Panc1 (cell line): Measurements from ENCODE around the gene PLD1. TPM values are rescaled to one million over a fixed set of nuclear protein-coding genes. Genes with fewer than 3 reads are reported as not detected.

Source experiments
- ATAC-seq: fragments of 200-7000 bp; cut with Tn5 transposase; 2 replicates; pipeline ENCODE4 v1.9.1; 2020; ENCODE audit warnings: mild to moderate bottlenecking, moderate library complexity
- BruUV-seq: library from RNA; stranded (reverse); fragments of 400-500 nt; replicated peaks from 2 replicates; lab custom pipeline; 2021; lab: Mats Ljungman, UMichigan
- CTCF ChIA-PET: fragments of 300-600 bp; sonication (Branson Sonifier 250); formaldehyde crosslinking; loops from one replicate; lab custom pipeline; 2022; ENCODE audit warnings: antibody characterized with exemption; lab: Charles Lee
- POLR2A ChIA-PET: fragments of 300-600 bp; sonication (Branson Sonifier 250); formaldehyde crosslinking; loops from one replicate; lab custom pipeline; 2022; ENCODE audit warnings: antibody characterized with exemption; lab: Charles Lee
- DNase-seq: peaks from one replicate; pipeline ENCODE4 v3.0.0-alpha.2; 2010; ENCODE audit warnings: low read depth, low spot score
- H3K27ac ChIP-seq: 2 replicates; pipeline ENCODE4 v1.5.1; 2011; ENCODE audit warnings: mild to moderate bottlenecking, low read length, inconsistent platforms
- H3K27me3 ChIP-seq: fragments of 200-500 bp; sonication (Bioruptor generic); 2 replicates; pipeline ENCODE4 v1.6.0; 2014; ENCODE audit warnings: low read length, inconsistent platforms; ENCODE audit not compliant: control insufficient read depth, insufficient read depth
- H3K36me3 ChIP-seq: fragments of 200-500 bp; sonication (Bioruptor generic); 2 replicates; pipeline ENCODE4 v1.5.1; 2014; ENCODE audit warnings: inconsistent platforms, mild to moderate bottlenecking, low read length, moderate library complexity; ENCODE audit not compliant: control insufficient read depth, insufficient read depth
- H3K4me1 ChIP-seq: 2 replicates; pipeline ENCODE4 v1.5.1; 2011; ENCODE audit warnings: inconsistent platforms, mild to moderate bottlenecking, low read length, moderate library complexity; ENCODE audit not compliant: control insufficient read depth, insufficient read depth
- H3K4me3 ChIP-seq, 2 experiments: 2 replicates each; pipeline ENCODE4 v1.5.1; 2011 to 2012; ENCODE audit warnings: low read depth in 2 of 2, low read length in 2 of 2, mild to moderate bottlenecking in 2 of 2, inconsistent platforms in 1 of 2, moderate library complexity in 1 of 2
- H3K9me3 ChIP-seq: fragments of 200-500 bp; sonication (Bioruptor generic); 2 replicates; pipeline ENCODE4 v1.5.1; 2014; ENCODE audit warnings: low read depth, mild to moderate bottlenecking, inconsistent platforms, low read length, moderate library complexity; ENCODE audit not compliant: control insufficient read depth, insufficient read depth
- CTCF ChIP-seq: fragments of 450-650 bp; IDR thresholded peaks from 2 replicates; pipeline ENCODE4 v1.5.1; 2017; ENCODE audit warnings: mild to moderate bottlenecking
- POLR2AphosphoS5 ChIP-seq: IDR thresholded peaks from 2 replicates; pipeline ENCODE4 v1.6.1; 2012; ENCODE audit warnings: mild to moderate bottlenecking, low read depth, low read length, moderate library complexity
- SIN3A ChIP-seq: IDR thresholded peaks from 2 replicates; pipeline ENCODE4 v1.6.1; 2012; ENCODE audit warnings: low read depth, mild to moderate bottlenecking, low read length, moderate library complexity, borderline replicate concordance; ENCODE audit not compliant: insufficient read depth
- TCF7L2 ChIP-seq: IDR thresholded peaks from 2 replicates; pipeline ENCODE4 v1.6.1; 2011; ENCODE audit warnings: mild to moderate bottlenecking, low read depth, low read length, inconsistent platforms
- in situ Hi-C: cut with HindIII; loops from 2 replicates; pipeline ENCODE4 v1.10.0; 2016; ENCODE audit warnings: low sequenced_read_pairs, low pct_unique_long_range_greater_than_20kb
- intact Hi-C: fragments of 100-400 bp; cut with micrococcal nuclease; formaldehyde crosslinking; loops from one replicate; pipeline ENCODE4 v1.10.0; 2022; ENCODE audit not compliant: unreplicated experiment
- total RNA-seq: library from RNA; stranded (reverse); gene quantifications from one replicate; pipeline ENCODE4 v1.2.1, GENCODE V29; 2021; ENCODE audit not compliant: unreplicated experiment
- TF ChIP-seq, protein P1 (sequence below), 2 experiments: IDR thresholded peaks; 2 replicates each; pipeline ENCODE4 v1.6.1; 2011 to 2012; ENCODE audit warnings: low read depth in 2 of 2, control low read depth in 1 of 2, low read length in 1 of 2, mild to moderate bottlenecking in 1 of 2, moderate library complexity in 1 of 2; ENCODE audit not compliant: insufficient read depth in 1 of 2

PLD1 gene
- total RNA-seq, 1 experiment from 2014 or later: 20.6 TPM

DNA sequence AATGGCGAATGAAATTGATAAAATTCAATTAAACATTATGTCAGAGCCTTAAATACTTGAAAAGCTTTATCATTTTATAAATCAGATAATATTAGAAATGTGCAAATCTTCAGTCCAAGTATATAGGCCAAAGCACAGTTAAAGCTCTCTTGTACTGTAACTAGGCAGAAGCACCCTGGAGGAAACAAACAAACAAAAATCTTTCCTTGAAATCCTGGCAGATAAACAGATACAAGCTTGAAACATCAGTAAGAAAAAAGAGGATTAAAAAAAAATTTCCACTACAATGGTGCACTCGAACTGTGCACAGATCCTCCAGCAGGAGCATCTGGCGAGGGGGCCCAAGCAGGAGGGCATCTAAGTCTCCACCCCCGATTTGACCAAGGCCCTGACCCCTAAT lies 166.6 kb downstream of the PLD1 start:
- H3K9me3 ChIP-seq: no peaks in the 10 kb centered on the region
- TF ChIP-seq POLR2AphosphoS5 (no peak), TCF7L2 (no peak), CTCF (no peak), SIN3A (no peak)
- TF ChIP-seq, protein P1, sequence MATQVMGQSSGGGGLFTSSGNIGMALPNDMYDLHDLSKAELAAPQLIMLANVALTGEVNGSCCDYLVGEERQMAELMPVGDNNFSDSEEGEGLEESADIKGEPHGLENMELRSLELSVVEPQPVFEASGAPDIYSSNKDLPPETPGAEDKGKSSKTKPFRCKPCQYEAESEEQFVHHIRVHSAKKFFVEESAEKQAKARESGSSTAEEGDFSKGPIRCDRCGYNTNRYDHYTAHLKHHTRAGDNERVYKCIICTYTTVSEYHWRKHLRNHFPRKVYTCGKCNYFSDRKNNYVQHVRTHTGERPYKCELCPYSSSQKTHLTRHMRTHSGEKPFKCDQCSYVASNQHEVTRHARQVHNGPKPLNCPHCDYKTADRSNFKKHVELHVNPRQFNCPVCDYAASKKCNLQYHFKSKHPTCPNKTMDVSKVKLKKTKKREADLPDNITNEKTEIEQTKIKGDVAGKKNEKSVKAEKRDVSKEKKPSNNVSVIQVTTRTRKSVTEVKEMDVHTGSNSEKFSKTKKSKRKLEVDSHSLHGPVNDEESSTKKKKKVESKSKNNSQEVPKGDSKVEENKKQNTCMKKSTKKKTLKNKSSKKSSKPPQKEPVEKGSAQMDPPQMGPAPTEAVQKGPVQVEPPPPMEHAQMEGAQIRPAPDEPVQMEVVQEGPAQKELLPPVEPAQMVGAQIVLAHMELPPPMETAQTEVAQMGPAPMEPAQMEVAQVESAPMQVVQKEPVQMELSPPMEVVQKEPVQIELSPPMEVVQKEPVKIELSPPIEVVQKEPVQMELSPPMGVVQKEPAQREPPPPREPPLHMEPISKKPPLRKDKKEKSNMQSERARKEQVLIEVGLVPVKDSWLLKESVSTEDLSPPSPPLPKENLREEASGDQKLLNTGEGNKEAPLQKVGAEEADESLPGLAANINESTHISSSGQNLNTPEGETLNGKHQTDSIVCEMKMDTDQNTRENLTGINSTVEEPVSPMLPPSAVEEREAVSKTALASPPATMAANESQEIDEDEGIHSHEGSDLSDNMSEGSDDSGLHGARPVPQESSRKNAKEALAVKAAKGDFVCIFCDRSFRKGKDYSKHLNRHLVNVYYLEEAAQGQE (IDR thresholded peaks at IDR 0.05; ENCODE audit: insufficient read depth in 1 of 2, low read depth in 2 of 2, low read length in 1 of 2): no peak
- DNase-seq (no peak), ATAC-seq (no peak)
- no peak overlapping the region for H3K27ac ChIP-seq
- H3K4me3 ChIP-seq: no peak overlapping the region
- in situ Hi-C loops (no loop called here), intact Hi-C loops (no loop called here)
- H3K4me1 ChIP-seq: peaks cover 5% of the 10 kb centered on the region; the same call in 1 of the 2 replicates
- ChIA-PET POLR2A (no interaction called here), CTCF (interaction anchor here (1.1 kb wide), 1 partner anchor 128 kb away, joined by 4 read pairs; no protein-coding TSS in a partner anchor)
- no peaks in the 10 kb centered on the region; the same call in 1 of the 2 replicates for H3K36me3 ChIP-seq
- no peaks in the 10 kb centered on the region for H3K27me3 ChIP-seq
- BruUV-seq: no TSS peak

- Histone ChIP-seq H3K36me3 (no peaks in the 10 kb centered on the region; the same call in 1 of the 2 replicates), H3K9me3 (no peaks in the 10 kb centered on the region), H3K4me1 (peaks cover 5% of the 10 kb centered on the region; the same call in 1 of the 2 replicates), H3K27me3 (no peaks in the 10 kb centered on the region), H3K4me3 (no peak overlapping the region), H3K27ac (no peak overlapping the region)
- in situ Hi-C loops (no loop called here), intact Hi-C loops (no loop called here)
- TF ChIP-seq CTCF (no peak), POLR2AphosphoS5 (no peak), TCF7L2 (no peak), SIN3A (no peak)
- TF ChIP-seq, protein P1 (IDR thresholded peaks at IDR 0.05; ENCODE audit: insufficient read depth in 1 of 2, low read depth in 2 of 2, low read length in 1 of 2): no peak
- DNase-seq: no peak
- BruUV-seq: no TSS peak
- POLR2A ChIA-PET: no interaction called here
- no peak for ATAC-seq
- CTCF ChIA-PET: interaction anchor here (1.1 kb wide), 1 partner anchor 129 kb away, joined by 4 read pairs; no protein-coding TSS in a partner anchor
Measured at GRCh38 chr3:171643033-171643432, 167.2 kb downstream of the PLD1 start.
